Epithelial cell of esophagus (primary cell): ENCODE results near the gene C1QTNF6.

Experiments
- DNase-seq: peaks from one replicate; pipeline ENCODE4 v3.0.0; 2010; ENCODE audit warnings: low read depth
- H3K4me3 ChIP-seq: 2 replicates; pipeline ENCODE4 v1.5.1; 2011; ENCODE audit warnings: mild to moderate bottlenecking, low read length, control low read depth
- TF ChIP-seq, protein P1 (sequence below): IDR thresholded peaks from 2 replicates; pipeline ENCODE4 v1.5.1; 2011; ENCODE audit warnings: low read depth, mild to moderate bottlenecking, low read length, control low read depth, inconsistent platforms; ENCODE audit not compliant: insufficient read depth; ENCODE audit errors: missing control alignments

C1QTNF6 gene

DNA sequence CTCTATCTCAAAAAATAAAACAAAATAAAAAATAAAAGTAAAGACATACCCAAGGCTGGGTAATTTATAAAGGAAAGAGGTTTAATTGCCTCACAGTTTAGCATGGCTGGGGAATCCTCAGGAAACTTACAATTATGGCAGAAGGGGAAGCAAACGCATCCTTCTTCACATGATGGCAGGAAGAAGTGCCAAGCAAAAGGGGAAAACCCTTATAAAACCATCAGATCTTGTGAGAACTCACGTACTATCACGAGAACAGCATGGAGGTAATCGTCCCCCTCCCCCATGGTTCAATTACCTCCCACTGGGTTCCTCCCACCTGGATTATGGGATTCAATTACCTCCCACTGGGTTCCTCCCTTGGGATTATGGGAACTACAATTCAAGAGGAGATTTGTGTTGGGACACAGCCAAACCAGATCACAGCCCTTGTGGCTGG, 32.5 kb upstream of the C1QTNF6 start:
- no peak for DNase-seq
- H3K4me3 ChIP-seq, result no peak overlapping the region
- TF ChIP-seq, protein P1, sequence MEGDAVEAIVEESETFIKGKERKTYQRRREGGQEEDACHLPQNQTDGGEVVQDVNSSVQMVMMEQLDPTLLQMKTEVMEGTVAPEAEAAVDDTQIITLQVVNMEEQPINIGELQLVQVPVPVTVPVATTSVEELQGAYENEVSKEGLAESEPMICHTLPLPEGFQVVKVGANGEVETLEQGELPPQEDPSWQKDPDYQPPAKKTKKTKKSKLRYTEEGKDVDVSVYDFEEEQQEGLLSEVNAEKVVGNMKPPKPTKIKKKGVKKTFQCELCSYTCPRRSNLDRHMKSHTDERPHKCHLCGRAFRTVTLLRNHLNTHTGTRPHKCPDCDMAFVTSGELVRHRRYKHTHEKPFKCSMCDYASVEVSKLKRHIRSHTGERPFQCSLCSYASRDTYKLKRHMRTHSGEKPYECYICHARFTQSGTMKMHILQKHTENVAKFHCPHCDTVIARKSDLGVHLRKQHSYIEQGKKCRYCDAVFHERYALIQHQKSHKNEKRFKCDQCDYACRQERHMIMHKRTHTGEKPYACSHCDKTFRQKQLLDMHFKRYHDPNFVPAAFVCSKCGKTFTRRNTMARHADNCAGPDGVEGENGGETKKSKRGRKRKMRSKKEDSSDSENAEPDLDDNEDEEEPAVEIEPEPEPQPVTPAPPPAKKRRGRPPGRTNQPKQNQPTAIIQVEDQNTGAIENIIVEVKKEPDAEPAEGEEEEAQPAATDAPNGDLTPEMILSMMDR, result no peak

DNA sequence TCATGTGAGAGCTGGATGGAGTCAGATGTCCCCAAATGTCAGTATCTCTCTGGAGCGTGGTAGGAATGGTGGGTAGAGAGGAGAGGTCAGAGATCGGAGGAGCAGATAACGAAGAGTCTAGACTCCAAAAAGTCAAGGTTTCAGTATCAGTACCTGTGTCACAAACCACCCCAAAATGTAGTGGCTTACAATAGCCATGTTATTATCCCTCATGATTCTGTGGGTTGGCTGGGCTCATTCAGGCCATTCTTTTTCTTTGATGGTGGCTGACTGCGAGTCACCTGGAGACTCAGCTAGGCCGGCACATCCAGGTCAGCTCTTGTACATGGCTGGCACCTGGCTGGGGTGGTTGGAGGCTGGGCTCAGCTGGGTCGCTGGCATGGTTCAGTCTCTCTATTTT, 31.5 kb upstream of the C1QTNF6 start:
- no peak for DNase-seq
- no peak overlapping the region for H3K4me3 ChIP-seq
- TF ChIP-seq, protein P1, result no peak

- TF ChIP-seq, protein P1, result no peak
- no peak for DNase-seq
- H3K4me3 ChIP-seq, result no peak overlapping the region
Measured at GRCh38 chr22:37218771-37219411, 30.8 kb upstream of the C1QTNF6 start.

DNA sequence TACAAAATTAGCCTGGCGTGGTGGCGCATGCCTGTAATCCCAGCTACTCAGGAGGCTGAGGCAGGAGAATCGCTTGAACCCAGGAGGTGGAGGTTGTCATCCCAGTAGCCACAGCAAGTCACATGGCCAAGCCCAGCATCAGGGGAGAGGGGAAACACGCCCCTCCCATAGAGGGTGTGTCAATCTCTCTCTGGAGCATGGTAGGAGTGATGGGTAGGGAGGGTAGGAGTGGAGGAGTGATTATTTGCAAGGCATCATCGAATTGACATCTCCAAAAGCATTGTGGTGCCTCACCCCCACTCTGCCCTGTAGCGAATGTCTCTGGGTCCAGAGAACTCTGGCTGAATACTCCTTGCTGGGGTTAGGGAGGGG, 30.3 kb upstream of the C1QTNF6 start:
- DNase-seq, result no peak
- H3K4me3 ChIP-seq, result no peak overlapping the region
- TF ChIP-seq, protein P1, result no peak

DNA sequence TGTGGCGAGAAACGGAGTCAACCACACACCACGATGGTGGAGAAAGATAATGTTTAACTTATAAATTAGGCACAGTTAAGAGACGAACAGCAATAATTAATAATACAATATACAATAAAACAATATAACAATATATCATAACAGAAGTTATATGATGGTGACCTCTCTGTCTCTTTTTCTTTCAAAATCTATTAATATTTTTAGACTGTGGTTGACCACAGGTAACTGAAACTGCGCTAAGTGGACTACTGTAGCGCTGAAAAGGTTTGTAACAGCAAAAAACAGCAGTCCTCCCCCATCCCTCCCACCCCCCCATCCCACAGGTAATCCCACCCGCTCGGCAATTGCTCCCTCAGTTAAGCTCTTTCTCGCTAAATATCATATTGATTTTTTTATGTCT, 27.8 kb upstream of the C1QTNF6 start:
- H3K4me3 ChIP-seq, result no peak overlapping the region
- DNase-seq, result no peak
- TF ChIP-seq, protein P1, result no peak

GRCh38 chr22:37214731-37215030, 26.6 kb upstream of the C1QTNF6 start:
- no peak for DNase-seq
- TF ChIP-seq, protein P1, result no peak

More at GRCh38 chr22:37214731-37215030, 26.6 kb upstream of the C1QTNF6 start:
- H3K4me3 ChIP-seq, result no peak overlapping the region
